Esophagus muscularis mucosa (tissue), 4 donors: ENCODE results near the gene LHX4. TPM values are rescaled to one million over a fixed set of nuclear protein-coding genes. Genes with fewer than 3 reads are reported as not detected.
A peak's percentile ranks its signal among the peaks of the same experiment; 100 is the strongest.

Experiments
- DNase-seq: peaks from one replicate; pipeline ENCODE4 v3.0.0-alpha.2; 2017; ENCODE audit errors: extremely low spot score
- H3K27ac ChIP-seq, 4 donors: fragments of 200-600 bp; sonication (generic); replicated peaks in 1 of 4; 1 replicate in 3 of 4; 2 replicates in 1 of 4; pipeline ENCODE4 v1.5.1; 2016 to 2019; ENCODE audit warnings: mild to moderate bottlenecking in 1 of 4
- H3K27me3 ChIP-seq, 4 donors: fragments of 200-600 bp; sonication (generic); one replicate each; pipeline versions ENCODE4 v1.5.1 to v1.6.0; 2016 to 2019
- H3K36me3 ChIP-seq, 4 donors: fragments of 200-600 bp; sonication (generic); one replicate each; pipeline ENCODE4 v1.5.1; 2016 to 2019
- H3K4me1 ChIP-seq, 4 donors: fragments of 200-600 bp; sonication (generic); one replicate each; pipeline ENCODE4 v1.5.1; 2016 to 2019
- H3K4me3 ChIP-seq, 4 donors: fragments of 200-600 bp; sonication (generic); 1 replicate in 2 of 4; 2 replicates in 2 of 4; pipeline ENCODE4 v1.5.1; 2016 to 2019; ENCODE audit warnings: mild to moderate bottlenecking in 4 of 4, moderate library complexity in 1 of 4
- H3K9me3 ChIP-seq, 4 donors: fragments of 200-600 bp; sonication (generic); 1 replicate in 3 of 4; 2 replicates in 1 of 4; pipeline ENCODE4 v1.5.1; 2016 to 2019
- CTCF ChIP-seq, 3 experiments: fragments of 200-600 bp in 2 of 3; fragments of 450-650 bp in 1 of 3; sonication (generic) in 2 of 3; IDR thresholded peaks; one replicate each; pipeline ENCODE4 v1.5.1; 2017 to 2019; ENCODE audit warnings: antibody characterized with exemption in 3 of 3, mild to moderate bottlenecking in 2 of 3, moderate library complexity in 1 of 3
- EP300 ChIP-seq: sonication (generic); formaldehyde crosslinking; IDR thresholded peaks from one replicate; pipeline ENCODE4 v1.6.1; 2017; ENCODE audit warnings: antibody characterized with exemption
- POLR2A ChIP-seq: fragments of 450-650 bp; IDR thresholded peaks from one replicate; pipeline ENCODE4 v1.6.1; 2017; ENCODE audit warnings: antibody characterized with exemption, moderate library complexity, mild to moderate bottlenecking, low read depth
- POLR2AphosphoS5 ChIP-seq, 2 donors: sonication (generic); formaldehyde crosslinking; IDR thresholded peaks; one replicate each; pipeline ENCODE4 v1.6.1; 2017; ENCODE audit warnings: antibody characterized with exemption in 2 of 2
- WGBS: methylation state at CpG from one replicate; pipeline ENCODE4 v1.1.5; 2018; 5-methylcytosine and 5-hydroxymethylcytosine counted together
- intact Hi-C: fragments of 100-400 bp; cut with DNase I; formaldehyde crosslinking; loops from one replicate; pipeline ENCODE4 v1.15.1; 2023
- total RNA-seq, 4 donors: library from RNA; depleted of rRNA; stranded (reverse); fragments of >200 nt; gene quantifications; one replicate each; pipeline versions ENCODE4 v1.1.0 to v1.2.1, GENCODE V29; 2016

Gene LHX4
- total RNA-seq, 4 donors from 2014 or later = not detected

- no peak for DNase-seq
- H3K27ac ChIP-seq = no peak overlapping the region
- WGBS = 86% methylated on average over 1 of the region's 2 CpGs
- no peaks in the 10 kb centered on the region for H3K4me1 ChIP-seq
- H3K4me3 ChIP-seq = no peak overlapping the region
- no peak for TF ChIP-seq EP300
- TF ChIP-seq POLR2AphosphoS5 (IDR thresholded peaks at IDR 0.05) = no peak
- no peak for TF ChIP-seq POLR2A
- no peak for TF ChIP-seq CTCF (IDR thresholded peaks at IDR 0.05)
- no peaks in the 10 kb centered on the region for H3K9me3 ChIP-seq
- H3K36me3 ChIP-seq = peaks cover 5 to 31% (median 12%) of the 10 kb centered on the region in 4 donors
- intact Hi-C loops = no loop called here
- no peaks in the 10 kb centered on the region for H3K27me3 ChIP-seq
Observed at GRCh38 chr1:180273066-180273465, 43.0 kb downstream of the LHX4 start.

GRCh38 chr1:180274221-180274620, 44.2 kb downstream of the LHX4 start:
- no peaks in the 10 kb centered on the region for H3K27me3 ChIP-seq
- H3K36me3 ChIP-seq = peaks cover 5 to 33% (median 12%) of the 10 kb centered on the region in 4 donors
- peak; percentile 21 for DNase-seq
- intact Hi-C loops = no loop called here
- H3K27ac ChIP-seq = no peak overlapping the region
- no peaks in the 10 kb centered on the region for H3K9me3 ChIP-seq
- no peak overlapping the region for H3K4me3 ChIP-seq
- H3K4me1 ChIP-seq = no peaks in the 10 kb centered on the region
- WGBS = 98% methylated on average over 11 of the region's 11 CpGs
- no peak for TF ChIP-seq POLR2A
- no peak for TF ChIP-seq CTCF (IDR thresholded peaks at IDR 0.05)
- TF ChIP-seq POLR2AphosphoS5 (IDR thresholded peaks at IDR 0.05) = no peak
- TF ChIP-seq EP300 = no peak

GRCh38 chr1:180275726-180276125, 45.7 kb downstream of the LHX4 start:
- peaks cover 5 to 48% (median 15%) of the 10 kb centered on the region in 4 donors for H3K36me3 ChIP-seq
- no peaks in the 10 kb centered on the region for H3K9me3 ChIP-seq
- intact Hi-C loops = no loop called here
- no peak for DNase-seq
- H3K4me1 ChIP-seq = no peaks in the 10 kb centered on the region
- H3K27ac ChIP-seq = no peak overlapping the region
- 60% methylated on average over 1 of the region's 5 CpGs for WGBS
- no peaks in the 10 kb centered on the region for H3K27me3 ChIP-seq
- TF ChIP-seq POLR2AphosphoS5 (IDR thresholded peaks at IDR 0.05) (no peak), CTCF (IDR thresholded peaks at IDR 0.05) (no peak), POLR2A (no peak), EP300 (no peak)
- no peak overlapping the region for H3K4me3 ChIP-seq

GRCh38 chr1:180277476-180278193, 47.6 kb downstream of the LHX4 start:
- intact Hi-C loops = no loop called here

More at GRCh38 chr1:180277476-180278193, 47.6 kb downstream of the LHX4 start:
- Histone ChIP-seq H3K27me3 (no peaks in the 10 kb centered on the region), H3K36me3 (peaks cover 5 to 54% (median 17%) of the 10 kb centered on the region in 4 donors), H3K4me1 (no peaks in the 10 kb centered on the region), H3K9me3 (no peaks in the 10 kb centered on the region), H3K4me3 (no peak overlapping the region), H3K27ac (no peak overlapping the region)
- TF ChIP-seq EP300 = no peak
- no peak for TF ChIP-seq POLR2AphosphoS5 (IDR thresholded peaks at IDR 0.05)
- no peak for TF ChIP-seq POLR2A
- TF ChIP-seq CTCF (IDR thresholded peaks at IDR 0.05) = no peak
- no peak for DNase-seq
- 70% methylated on average over 5 of the region's 5 CpGs for WGBS
